Heart left ventricle (tissue), 13 donors: ENCODE data around the gene ENDOD1.

Source experiments
- CTCF ChIP-seq, 12 donors: fragments of 200-600 bp; sonication (generic) in 4 of 12; IDR thresholded peaks; one replicate each; pipeline versions ENCODE4 v1.5.0 to v1.8.0; 2018 to 2022; ENCODE audit warnings: antibody characterized with exemption in 12 of 12, mild to moderate bottlenecking in 5 of 12
- POLR2A ChIP-seq, 2 donors: fragments of 450-650 bp; IDR thresholded peaks; one replicate each; pipeline ENCODE4 v1.6.1; 2017; ENCODE audit warnings: antibody characterized with exemption in 2 of 2, mild to moderate bottlenecking in 2 of 2, moderate library complexity in 2 of 2
- donor health status: ischemic (EF 13 %, LVEDD 7.1; RV severe dilation, severe dysfunction).
- donor health status: DM: no; HTN: yes; CAD: no.
- donor health status: DM: no; HTN: no; CAD: no.
- donor health status: ischemic (EF 25% LVEDD 6.9; RV normal size, moderate dysfunction).
- donor health status: ischemic (EF 25% LVEDD 5.7; RV mildly dilated, moderate dysfunction).
- donor health status: ischemic (EF 35%, LVEDD 5.7; RV mildly dilated, moderate dysfunction).
- donor health status: nonischemic (EF 11% LVEDD 7.7; RV severe dilation, severe dysfunction).
- donor health status: DM: yes; HTN: yes; CAD: no.
- donor health status: PGD.
- donor health status: ischemic (EF 29% LVEDD 5.4; RV normal size, mild dysfunction).
- donor health status: nonischemic (EF 23%, LVEDD 6.1; RV moderate dilation, normal function).

- TF ChIP-seq CTCF (IDR thresholded peaks at IDR 0.05) (no peak), POLR2A (IDR thresholded peaks at IDR 0.05) (no peak)
Measured at GRCh38 chr11:95044010-95044409, 45.6 kb upstream of the ENDOD1 start.
